NCI-H446 (cell line): Measurements from ENCODE around the gene PHF2.

Source experiments
- DNase-seq, 2 experiments: peaks; one replicate each; lab custom pipeline; 2025; lab: John Stamatoyannopoulos, UW

The PHF2 gene

DNA sequence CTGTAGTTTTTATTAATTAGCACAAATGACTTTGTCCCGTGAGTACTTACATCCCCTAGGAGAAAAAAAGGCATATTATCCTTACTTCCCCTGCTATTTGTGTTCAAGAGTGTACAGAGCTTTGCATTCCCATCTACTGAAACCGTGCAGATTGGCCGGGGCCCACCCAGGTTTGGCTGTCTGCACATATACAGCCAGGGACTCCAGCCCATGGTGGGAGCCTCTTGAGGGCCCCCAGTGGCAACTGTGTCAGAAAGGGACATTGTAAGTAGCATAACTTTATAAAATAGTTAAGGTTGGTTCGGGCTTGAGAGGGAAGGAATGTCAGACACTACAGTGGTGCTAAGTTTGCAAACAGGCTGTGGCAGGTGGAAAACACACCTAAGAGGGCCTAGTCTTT is 24.7 kb downstream of the PHF2 start:
- DNase-seq = no peak

DNA sequence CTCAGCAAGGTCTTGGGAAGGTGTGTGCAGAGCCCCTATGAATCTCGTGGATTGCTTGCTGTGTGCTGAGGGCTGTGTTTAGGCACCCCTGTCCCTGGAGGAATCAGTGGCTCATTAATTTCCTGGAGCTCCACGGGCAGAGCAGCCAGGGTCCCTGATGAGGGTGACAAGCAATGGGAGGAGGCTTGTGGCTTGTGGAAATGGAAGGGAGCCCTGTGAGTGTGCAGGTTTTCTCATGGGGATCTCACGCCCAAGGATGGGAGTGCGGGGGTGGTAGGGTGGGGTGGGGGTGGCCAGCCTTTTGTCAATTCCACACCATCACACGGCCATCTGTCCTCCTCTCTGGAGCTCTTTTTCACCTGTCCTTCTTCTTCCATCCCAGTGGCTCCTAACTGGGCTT is 25.3 kb downstream of the PHF2 start:
- DNase-seq = no peak

DNA sequence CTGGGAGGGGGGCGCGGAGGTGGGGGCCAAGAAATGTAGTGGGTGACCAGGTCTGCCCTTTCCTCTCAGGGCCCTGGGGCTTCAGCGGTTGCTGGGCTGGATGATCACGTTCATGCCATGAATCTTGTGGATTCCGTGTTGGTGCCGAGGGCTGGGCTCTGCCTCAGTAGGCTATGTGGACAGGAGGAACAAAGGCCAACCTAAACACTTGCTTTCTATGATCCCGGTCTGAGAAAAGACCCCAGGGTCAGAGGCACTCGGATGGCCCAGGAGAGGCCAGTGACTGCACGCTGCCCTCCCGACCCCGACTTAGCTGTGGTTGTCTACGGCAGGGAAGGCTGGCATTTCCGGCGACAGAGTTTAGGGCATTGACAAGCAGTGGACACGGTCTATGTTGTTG is 26.6 kb downstream of the PHF2 start:
- no peak for DNase-seq

DNA sequence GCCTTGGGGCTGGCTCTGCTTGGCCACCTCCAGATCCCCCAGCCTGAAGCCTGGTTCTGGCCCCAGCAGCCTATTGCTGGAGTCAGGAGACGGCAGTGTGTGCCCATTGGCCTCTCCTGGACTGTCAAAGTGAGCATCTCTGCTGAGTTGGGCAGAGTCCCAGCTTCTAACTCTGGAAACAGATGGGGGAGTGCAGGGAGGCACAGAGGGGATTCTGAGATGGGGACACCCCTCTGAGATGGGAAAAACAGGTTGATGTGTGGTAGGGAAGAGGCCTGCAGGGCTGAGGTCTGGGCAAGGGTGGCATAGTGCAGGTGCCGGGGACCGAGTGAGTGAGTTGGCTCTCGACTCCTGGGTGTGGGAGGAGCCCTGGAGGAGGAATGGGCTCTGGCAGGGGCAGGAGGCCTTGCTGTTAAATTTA is 27.5 kb downstream of the PHF2 start:
- no peak for DNase-seq

DNA sequence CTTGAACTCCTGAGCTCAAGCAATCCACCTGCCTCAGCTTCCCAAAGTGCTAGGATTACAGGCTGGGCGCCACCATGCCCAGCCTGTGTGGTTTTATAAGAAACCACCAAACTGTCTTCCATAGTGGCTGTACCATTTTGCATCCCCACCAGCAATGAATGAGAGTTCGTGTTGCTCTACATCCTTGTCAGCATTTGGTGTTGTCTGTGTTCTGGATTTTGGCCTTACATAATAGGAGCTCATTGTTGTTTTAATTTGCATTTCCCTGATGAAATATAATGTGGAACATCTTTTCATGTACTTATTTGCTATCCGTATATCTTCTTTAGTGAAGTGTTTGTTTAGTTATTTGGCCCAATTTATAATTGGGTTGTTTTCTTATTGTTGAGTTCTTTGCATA is 29.8 kb downstream of the PHF2 start:
- no peak for DNase-seq

DNA sequence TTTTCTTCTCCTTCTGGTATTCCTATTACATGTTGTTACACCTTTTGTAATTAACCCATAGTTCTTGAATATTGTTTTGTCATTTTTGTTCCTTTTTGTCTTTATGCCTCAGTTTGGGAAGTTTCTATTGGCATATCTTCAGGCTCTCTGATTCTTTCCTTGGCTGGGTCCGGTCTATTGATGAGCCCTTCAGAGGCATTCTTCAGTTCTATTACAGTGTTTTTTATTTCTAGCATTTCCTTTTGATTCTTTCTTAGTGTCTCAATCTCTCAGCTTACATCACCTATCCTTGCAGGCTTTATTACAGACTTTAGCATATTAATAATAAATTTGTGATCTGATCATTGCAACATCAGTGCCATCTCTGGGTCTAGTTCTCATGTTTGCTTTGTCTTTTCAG is 33.8 kb downstream of the PHF2 start:
- no peak for DNase-seq

DNA sequence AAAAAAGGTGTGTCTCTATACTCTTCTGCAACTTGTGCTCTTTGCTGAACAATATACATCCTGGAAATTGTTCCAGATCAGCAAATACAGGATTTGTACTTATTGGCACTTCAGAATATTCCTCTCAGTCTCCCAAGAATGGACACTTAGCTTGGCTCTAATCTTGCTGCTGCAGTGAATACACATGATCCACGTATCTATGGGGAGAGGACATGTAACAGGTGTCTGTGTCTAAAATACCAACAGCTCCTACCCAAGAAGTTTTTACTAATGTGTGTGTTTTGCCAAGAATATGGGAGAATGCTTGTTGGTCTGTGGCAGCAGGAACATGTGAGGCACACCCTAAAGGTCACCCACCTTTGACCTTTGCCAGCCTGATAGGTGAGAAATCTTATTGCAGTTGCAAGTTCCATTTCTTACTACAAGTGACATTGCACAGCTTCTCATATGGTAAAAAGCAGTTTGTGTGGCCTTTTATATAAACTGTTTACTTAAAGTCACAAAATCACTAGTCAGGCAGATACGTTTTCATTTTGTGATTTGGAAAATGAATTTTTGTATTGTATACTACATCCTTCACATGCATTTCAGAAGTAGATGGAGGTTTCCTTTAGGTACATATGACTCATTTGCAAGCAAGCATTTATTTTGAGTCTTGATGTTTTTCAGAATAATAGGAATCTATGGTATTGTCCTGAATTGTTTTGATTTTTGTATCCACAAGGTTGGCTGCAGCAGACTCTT is 35.8 kb downstream of the PHF2 start:
- no peak for DNase-seq

DNA sequence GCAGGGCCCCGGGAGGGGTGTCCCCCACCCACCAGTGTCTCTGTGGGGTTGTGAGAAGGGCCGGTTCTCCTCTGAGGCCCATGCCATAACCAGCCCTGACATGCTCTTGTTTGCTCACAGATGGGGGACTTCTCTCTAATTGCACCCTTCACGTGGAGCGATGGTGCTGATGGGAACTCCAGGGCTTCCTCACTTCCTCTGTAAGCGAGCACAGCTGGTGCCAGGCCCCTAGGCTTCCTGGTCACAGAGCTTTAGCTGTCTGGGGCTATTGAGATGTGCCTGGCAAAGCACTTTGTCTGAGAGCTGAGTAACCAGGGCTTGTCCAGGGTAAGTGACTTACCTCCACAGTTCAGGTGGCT is 36.4 kb downstream of the PHF2 start:
- DNase-seq = no peak

DNA sequence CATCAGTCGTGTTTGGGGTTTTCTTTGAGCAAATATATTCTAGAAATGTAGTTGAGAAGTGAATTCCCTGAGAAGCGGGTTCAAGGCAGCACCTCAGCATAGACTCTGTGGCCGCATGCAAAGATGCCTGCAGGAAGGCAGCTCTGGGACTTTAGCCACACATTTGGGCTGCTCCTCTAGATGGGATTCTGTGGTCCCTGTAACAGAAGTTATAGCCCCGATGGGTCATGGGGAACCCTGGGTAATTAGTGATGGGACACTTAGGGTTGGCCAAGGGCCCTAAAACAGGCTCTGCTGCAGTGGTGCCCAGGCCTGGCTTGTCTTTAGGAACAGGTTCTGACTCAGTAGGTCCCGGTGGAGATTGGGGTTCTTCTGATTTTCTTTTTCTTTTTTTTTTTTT is 36.8 kb downstream of the PHF2 start:
- no peak for DNase-seq

DNA sequence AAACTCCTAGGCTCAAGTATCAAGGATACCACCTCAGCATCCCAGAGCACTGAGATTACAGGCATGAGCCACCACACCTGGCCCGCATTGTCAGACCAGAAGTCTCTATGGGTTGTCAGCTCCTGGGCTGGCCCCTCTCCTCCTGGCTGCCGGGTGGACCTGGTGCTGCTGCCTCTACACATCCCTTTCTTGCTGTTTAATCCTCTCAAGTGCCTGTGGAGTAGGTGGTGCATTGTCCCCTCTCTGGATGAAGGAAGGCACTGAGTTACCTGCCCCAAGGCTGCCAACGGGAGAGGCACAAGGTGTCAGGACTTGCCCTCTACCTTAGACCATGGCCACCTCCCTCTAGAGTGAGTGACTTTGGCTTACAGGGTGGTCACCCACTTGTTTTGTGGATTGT is 37.4 kb downstream of the PHF2 start:
- no peak for DNase-seq

DNA sequence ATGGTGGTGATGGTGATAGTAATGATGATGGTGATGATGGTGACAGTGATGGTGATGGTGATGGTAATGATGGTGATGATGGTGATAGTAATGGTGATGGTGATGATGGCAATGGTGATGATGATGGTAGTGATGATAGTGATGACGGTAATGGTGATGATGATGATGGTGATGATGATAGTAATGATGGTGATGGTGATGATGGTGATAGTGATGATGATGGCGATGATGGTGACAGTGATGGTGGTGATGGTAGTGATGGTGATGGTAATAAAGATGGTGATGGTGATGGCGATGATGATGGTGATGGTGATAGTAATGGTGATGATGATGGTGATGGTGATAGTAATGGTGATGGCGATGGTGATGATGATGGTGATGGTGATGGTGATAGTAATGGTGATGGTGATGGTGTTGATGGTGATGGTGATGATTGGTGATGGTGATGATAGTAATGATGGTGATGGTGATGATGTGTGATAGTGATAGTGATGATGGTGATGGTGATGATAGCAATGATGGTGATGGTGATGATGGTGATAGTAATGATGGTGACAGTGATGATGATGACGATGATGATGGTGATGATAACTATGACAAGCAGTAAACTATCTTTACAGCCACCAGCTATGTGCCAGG is 38.6 kb downstream of the PHF2 start:
- DNase-seq = no peak

DNA sequence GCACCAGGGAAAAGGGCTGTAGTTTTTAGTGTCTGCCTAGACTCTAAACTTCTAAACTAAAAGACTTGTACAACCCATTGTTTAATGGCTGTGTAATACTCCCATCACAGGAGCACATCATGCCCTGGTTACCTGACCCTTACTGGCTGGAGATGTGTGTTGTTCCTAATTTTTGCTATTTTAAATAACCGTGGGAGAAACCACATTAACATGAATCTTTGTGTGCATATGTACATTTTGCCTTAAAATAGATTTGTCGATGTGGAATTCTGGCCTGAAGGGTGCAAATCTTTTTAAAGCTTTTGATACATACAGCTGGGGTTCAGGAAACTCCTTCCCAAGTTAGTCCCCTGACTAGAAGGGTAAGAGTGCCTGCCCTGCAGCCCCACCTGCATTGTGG is 39.7 kb downstream of the PHF2 start:
- no peak for DNase-seq

DNA sequence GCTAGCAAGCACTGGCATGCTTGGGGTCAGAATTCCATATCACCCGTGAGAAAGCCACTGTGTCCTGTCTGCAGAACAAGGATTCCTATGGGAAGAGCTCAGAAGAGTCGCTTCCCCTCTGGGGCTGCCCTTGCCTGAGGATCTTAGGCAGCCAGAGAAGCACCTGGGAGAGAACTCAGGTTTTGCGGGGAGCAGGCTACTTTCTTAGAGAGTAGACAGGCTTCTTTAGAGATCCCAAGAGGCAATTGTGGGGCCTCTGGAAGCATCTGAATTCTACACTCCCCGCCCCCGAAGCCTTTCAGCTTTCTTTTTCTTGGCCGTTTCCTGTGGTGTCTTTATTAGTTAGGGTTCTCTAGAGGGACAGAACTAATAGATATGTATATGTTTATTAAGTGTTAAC is 40.9 kb downstream of the PHF2 start:
- DNase-seq = no peak

DNA sequence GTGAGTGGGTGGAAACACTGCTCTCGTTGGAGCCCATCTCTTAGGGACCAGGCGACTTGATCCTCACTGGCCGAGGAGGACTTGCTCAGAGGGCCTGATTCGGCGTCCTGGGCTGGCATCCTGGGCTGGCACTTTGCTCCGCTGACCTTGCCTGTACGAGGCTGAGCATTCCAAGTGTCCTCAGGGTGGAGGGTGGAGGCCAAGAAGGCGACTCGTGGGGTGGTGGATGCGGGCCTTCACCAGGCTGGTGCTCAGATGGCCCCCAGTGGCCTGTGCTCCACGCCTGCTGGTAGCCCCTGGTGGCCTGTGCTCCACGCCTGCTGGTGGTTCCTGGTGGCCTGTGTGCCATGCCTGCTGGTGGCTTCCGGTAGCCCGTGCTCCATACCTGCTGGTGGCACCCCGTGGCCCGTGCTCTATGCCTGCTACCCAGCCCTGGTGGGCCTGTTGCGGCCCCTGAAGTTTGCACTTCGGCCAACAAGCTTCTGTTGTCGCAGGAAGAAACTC is 42.9 kb downstream of the PHF2 start:
- no peak for DNase-seq

DNA sequence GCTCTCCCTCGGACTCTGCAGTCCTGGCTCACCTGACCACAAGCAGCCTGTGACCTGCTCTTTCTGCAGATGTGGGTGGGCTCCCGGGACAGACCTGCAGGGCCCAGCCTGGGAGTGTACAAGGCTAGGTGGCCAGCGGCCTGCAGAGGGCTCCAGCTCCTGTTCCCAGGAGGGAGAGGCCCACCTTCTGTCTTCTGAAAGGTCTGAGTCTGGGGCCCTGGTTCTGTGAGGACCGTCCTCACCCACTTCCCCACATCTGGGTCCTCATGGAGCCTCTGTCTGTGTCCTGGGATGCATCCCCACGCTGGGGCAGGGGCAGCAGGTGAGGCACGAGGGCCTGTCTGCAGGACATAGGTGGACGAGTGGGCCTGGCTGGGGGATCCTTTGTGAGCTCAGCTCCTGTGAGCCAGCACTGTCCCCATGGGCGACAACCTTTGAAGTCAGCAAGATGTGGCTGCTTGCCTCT is 43.7 kb downstream of the PHF2 start:
- no peak for DNase-seq

DNA sequence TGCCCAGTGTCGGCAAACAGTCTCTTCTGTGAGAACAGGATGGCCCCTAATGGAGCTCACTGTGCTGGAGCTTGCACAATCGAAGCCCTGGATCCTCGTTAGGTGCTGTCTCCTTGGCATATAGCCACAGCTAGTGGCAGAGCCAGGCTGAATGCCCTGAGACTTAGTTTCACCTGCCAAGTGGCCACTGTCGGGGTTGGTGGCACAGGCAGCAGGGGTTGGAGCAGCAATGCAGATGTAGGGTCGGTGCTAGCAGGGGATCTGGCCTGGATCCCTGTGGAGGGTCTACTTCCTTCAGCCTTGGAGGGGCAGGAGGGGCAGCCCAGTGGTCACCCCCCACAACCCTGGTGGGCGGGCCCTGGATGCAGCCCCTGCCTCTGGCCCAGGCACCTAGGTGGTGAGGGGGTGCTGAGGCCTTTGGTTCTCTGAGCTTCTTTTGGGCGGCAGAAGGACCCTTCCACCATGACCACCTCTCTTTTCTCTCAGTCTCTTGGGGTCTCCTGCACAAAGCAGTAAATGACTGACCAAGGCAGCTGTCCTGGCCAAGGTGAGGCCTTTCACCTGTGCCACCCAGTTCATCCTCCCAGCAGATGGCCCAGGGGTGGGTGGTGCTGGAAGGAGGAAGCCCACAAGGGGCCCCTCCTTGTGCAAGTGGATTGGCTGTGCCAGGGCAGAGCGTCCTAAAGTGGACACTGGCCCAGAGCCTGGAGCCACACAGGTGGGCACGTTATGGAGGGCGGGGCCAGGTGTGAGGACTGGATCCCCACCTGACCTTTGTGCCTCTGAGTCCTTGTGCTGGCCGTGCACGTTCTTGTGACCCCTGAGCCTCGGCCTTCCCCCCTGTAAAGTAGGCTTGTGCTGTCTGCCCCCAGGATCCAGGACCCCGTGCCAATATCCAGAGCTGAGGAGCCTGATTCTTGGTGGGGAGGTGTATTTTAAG is 44.8 kb downstream of the PHF2 start:
- DNase-seq = peak in 1 of 2 experiments; percentile 2

DNA sequence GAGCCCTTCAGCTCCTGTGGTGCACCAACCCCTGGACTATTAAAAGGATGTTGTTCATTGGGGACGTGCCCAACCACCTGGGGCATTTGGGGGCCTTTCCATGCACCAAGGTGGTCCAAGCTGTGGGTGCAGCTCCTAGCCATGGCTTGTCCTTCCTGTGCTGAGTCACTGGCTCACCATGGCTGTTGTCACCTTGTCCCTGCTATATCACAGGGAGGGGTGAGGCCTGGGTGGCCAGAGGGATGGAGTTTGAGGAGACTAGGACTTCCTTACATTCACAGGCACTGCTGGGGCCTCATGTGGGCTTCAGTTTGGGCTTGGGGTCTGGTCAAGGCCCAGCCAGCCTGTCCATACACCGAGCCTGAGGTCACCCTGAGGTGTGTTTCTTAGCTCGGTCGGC is 45.5 kb downstream of the PHF2 start:
- DNase-seq = no peak

DNA sequence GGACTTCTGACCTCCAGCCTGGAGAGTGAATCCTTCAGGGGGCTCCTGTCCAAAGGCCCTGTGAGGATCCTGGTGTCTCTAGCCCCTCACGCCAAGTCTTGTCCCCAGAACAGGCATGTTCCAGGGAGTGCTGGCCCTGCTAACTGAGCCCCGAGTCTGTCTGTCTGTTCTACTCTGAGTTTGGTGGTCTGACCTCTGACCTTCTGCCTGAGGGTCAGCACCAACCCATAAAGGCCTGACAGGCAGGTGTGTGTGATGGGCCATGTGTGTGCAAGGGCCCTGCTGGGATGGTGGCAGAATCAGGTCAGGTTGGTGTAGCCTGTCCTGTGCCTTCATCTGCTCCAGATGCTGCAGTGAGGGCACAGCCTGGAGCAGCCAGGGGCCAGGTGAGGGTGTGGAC is 46.3 kb downstream of the PHF2 start:
- no peak for DNase-seq

DNA sequence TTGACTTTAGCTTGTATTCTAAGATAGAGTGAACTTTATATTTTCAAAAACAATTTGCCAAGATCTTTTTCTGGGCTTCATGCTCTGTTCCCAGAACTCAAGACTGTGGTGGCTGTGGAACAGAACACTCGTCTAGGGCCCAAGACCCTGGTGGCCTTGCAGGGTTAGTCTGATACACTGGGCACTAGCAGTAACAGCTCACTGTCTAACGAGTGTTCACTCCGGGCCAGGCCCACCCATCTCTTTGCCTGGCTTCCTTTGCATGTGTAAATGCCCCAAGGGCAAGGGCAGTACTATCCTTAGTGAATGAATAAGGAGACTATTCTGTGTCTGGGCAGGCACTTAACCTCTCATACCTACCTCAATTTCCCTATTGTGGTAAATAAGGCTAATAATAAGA is 47.4 kb downstream of the PHF2 start:
- no peak for DNase-seq

DNA sequence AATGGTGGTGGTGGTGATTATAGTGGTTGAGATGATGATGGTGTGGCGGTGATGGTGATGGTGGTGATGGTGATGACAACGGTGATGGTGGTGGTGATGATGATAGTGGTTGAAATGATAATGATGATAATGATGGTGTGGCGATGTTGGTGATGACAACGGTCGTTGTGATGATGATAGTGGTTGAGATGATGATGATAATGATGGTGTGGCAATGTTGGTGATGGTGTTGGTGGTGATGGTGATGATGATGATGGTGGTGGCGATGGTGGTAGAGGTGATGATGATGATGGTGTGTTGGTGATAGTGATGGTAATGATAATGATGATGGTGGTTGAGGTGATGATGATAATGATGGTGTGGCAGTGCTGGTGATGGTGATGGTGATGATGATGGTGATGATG is 48.0 kb downstream of the PHF2 start:
- DNase-seq = no peak

DNA sequence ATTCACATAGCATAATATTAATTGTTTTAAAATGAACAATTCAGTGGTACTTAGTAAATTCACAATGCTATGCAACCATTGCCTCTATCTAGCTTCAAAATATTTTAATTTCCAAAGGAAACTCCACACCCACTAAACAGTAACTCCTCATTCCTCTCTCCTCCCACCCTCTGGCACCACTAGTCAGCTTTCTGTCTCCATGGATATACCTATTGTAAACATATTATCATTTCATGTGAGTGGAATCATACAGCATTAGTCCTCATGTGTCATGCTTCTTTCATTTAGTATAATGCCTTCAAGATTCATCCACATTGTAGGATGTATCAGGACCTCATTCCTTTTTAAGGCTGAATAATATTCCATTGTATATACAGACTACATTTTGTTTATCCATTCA is 48.6 kb downstream of the PHF2 start:
- DNase-seq = no peak

DNA sequence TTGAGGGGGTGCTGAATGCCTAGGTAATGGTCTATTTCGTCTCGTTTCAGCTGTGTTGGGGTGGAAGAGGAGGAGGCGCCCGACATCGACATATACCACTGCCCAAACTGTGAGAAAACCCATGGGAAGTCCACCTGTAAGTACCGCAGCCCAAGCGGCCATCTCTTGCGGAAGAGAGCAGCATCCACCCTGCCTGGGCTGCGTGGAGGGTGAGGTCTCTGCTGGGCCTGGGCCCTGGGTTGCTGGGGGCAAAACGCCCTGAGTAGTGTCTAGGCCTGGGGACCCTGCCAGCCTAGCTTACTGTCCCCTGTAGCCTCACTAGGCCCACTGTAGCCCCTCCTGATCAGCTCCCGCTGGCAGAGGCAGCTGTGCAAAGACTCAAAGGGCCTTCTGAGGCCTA is 53.5 kb downstream of the PHF2 start:
- DNase-seq = no peak
